ENCODE data around the gene BCAS1.

- TF ChIP-seq CTCF (IDR thresholded peaks at IDR 0.05) (no peak), EZH2 (IDR thresholded peaks at IDR 0.05; ENCODE audit: borderline replicate concordance, insufficient read depth, low read depth, low read length, poor library complexity, severe bottlenecking) (no peak)
These were observed 9.3 kb upstream of the BCAS1 start for GRCh38 chr20:54079652-54080051.

Measured in B cell (primary cell).